GM12875 (cell line): ENCODE results near the gene BST1.

ENCODE experiments used
- H3K4me3 ChIP-seq: one replicate; pipeline ENCODE4 v1.5.1; 2011; ENCODE audit warnings: low read depth, low read length, control low read depth
- TF ChIP-seq, protein P1 (sequence below): IDR thresholded peaks from 2 replicates; pipeline ENCODE4 v1.5.1; 2011; ENCODE audit warnings: low read depth, mild to moderate bottlenecking, control low read depth, inconsistent platforms, low read length, moderate library complexity, borderline replicate concordance; ENCODE audit not compliant: insufficient read depth

Gene BST1

DNA sequence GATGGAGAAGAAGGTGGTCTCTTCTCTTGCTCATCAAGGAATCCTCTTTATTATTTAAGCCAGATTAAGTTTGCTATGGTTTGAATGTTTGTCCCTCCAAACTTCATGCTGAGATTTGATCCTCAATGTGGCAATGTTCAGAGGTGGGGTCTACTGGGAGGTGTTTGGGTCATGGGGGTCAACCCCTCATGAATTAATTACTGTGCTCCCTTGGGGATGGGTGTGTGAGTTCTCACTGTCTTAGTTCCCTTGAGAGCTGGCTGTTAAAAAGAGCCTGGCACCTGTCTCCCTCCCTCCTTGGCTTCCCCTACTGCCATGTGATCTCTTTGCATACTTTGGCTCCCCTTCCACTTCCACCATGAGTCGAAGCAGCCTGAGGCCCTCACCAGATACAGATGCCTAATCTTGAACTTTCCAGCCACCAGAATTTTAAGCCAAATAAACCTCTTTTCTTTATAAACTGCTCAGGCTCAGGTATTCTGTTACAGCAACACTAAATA lies 39.3 kb downstream of the BST1 start:
- H3K4me3 ChIP-seq = no peak overlapping the region
- TF ChIP-seq, protein P1, sequence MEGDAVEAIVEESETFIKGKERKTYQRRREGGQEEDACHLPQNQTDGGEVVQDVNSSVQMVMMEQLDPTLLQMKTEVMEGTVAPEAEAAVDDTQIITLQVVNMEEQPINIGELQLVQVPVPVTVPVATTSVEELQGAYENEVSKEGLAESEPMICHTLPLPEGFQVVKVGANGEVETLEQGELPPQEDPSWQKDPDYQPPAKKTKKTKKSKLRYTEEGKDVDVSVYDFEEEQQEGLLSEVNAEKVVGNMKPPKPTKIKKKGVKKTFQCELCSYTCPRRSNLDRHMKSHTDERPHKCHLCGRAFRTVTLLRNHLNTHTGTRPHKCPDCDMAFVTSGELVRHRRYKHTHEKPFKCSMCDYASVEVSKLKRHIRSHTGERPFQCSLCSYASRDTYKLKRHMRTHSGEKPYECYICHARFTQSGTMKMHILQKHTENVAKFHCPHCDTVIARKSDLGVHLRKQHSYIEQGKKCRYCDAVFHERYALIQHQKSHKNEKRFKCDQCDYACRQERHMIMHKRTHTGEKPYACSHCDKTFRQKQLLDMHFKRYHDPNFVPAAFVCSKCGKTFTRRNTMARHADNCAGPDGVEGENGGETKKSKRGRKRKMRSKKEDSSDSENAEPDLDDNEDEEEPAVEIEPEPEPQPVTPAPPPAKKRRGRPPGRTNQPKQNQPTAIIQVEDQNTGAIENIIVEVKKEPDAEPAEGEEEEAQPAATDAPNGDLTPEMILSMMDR = no peak

DNA sequence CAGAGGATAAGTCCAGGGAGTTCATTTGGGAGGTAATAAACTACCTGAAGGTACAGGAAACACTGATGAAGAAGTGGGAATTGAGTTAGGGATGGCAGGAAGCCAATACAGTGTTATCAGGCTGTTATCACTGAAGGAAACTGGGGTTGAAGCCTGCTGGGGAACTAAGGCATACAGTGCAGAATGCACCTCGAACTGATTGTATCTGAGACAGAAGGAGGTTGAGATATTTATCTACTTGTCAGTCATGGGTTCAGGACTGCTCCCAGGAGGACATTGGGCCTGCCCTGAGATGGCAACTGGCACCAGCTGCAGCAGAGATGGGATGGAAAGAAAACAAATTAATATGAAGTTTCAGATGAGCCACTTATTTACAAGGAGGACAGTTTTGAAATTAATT lies 39.8 kb downstream of the BST1 start:
- TF ChIP-seq, protein P1 = no peak
- H3K4me3 ChIP-seq = no peak overlapping the region

DNA sequence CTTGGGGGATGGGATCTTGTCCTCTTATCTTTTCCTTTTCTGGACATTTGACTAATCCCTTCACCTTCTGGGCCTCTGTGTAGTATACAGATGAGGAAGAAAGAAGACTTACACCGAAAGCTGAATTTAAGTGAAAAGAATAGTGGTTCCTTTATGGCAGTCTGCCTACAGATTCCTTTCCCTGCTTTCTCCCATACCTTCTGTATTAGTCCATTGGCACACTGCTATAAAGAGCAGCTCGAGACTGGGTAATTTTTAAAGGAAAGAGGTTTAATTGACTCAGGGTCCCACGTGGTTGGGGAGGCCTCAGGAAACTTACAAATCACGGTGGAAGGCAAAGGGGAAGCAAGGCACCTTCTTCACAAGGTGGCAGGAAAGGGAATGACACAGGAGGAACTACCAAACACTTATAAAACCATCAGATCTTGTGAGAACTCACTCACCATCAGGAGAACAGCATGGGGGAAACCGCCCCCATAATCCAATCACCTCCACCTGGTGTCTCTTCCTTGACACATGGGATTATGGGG lies 41.2 kb downstream of the BST1 start:
- TF ChIP-seq, protein P1 = no peak
- no peak overlapping the region for H3K4me3 ChIP-seq

DNA sequence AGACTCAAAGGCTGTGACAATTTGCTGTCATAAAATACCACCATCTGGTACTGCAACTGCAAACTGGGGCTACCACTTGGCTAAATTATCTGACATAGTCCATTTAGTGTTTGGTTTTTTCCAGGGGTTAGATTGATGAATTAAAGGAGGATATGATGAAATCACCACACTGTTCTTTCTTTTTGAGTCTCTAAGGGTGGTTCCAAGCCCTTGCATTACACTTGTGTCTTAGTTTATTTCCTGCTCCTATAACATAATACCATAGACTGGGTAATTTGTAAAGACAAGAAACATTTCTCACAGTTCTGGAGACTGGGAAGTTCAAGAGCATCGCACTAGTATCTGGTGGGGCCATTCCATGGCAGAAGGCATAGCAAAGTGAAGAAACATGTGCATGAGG lies 43.2 kb downstream of the BST1 start:
- H3K4me3 ChIP-seq = no peak overlapping the region
- TF ChIP-seq, protein P1 = no peak

DNA sequence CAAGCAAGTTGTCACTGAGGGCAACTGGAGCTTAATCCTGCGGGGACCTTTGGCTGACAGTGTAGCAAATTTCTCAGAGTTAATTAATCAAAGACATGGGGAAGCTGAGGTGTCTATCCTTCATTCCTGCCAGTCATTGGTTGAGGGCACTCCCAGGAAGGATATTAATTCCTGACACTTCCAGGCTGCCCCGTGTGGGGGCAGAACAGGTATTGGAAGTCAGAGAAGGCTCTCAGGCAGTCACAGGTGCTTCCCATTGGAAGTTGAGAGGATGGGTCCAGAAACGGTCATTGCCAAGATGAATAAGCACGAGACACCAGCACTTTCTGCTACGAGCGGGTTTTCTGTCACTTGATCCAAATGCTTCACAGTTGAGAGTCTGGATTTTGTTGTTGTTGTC lies 46.1 kb downstream of the BST1 start:
- TF ChIP-seq, protein P1 = no peak
- H3K4me3 ChIP-seq = no peak overlapping the region

DNA sequence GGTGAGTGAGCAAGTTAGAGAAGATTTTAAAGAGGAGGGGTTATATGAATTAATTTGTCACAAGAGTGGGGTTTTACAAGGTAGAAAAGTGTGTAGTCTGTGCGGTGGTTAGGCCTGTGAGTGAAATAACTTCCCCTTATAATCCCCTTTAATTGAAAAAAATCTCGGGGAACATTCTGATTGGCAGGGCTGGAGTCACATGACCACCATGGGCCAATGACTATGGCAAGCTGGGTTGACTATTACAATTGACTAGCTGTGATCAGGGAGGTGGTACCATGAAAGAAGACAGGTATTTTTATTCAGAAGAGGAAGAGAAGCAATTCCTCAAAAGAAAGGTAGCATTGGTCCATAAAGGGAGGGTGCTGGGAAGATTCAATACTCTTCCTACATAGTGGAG lies 48.3 kb downstream of the BST1 start:
- TF ChIP-seq, protein P1 = no peak
- no peak overlapping the region for H3K4me3 ChIP-seq

DNA sequence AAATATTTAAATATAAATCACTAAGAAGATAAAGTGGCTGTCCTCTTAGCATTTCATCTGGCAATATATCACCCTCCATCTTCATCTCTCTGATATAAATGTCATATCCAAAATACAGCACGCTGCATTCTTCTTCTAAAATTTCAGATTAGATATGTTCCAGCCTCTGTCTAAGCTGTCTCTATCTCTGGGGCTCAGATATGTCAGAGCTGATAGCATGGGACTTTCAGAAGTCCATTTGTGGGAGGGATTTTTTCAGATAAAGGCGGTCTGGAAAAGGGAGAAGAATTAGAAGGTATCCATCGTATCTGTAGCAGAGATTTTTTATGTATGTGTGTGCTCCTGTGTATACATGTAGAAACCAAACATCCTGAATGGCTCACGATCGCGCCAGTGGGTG lies 50.2 kb downstream of the BST1 start:
- TF ChIP-seq, protein P1 = no peak
- no peak overlapping the region for H3K4me3 ChIP-seq
